OCI-LY1 (cell line): ENCODE measurements around the gene KREMEN1.

Source experiments
- EZH2 ChIP-seq: fragments of 200-600 bp; sonication (generic), shearing (Covaris generic); IDR thresholded peaks from 2 replicates; pipeline ENCODE4 v1.8.0; 2017; ENCODE audit warnings: borderline replicate concordance, mixed run types, mild to moderate bottlenecking, antibody characterized with exemption, low read length, moderate library complexity, mixed read lengths
- TF ChIP-seq, protein P1 (sequence below): fragments of 200-600 bp; sonication (generic), shearing (Covaris generic); IDR thresholded peaks from 2 replicates; pipeline ENCODE4 v1.5.1; 2017; ENCODE audit warnings: mild to moderate bottlenecking, antibody characterized with exemption, low read length, moderate library complexity, mixed read lengths

DNA sequence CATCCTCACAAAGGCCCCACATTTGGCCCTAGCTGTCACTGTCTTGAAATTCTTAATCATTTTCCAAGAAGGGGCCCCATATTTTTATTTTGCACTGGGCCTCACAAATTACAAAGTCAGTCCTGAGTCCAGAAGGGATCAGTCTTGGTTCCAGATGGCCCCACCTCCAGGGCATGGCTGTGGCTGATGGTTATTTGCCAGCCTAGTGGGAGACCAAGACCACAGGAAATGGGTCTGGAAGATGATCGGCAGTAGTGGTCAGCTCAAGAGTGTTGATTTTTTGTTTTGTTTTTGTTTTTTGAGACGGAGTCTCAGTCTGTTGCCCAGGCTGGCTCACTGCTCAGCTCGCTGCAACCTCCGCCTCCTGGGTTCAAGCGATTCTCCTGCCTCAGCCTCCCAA is 85.7 kb downstream of the KREMEN1 start:
- TF ChIP-seq, protein P1, sequence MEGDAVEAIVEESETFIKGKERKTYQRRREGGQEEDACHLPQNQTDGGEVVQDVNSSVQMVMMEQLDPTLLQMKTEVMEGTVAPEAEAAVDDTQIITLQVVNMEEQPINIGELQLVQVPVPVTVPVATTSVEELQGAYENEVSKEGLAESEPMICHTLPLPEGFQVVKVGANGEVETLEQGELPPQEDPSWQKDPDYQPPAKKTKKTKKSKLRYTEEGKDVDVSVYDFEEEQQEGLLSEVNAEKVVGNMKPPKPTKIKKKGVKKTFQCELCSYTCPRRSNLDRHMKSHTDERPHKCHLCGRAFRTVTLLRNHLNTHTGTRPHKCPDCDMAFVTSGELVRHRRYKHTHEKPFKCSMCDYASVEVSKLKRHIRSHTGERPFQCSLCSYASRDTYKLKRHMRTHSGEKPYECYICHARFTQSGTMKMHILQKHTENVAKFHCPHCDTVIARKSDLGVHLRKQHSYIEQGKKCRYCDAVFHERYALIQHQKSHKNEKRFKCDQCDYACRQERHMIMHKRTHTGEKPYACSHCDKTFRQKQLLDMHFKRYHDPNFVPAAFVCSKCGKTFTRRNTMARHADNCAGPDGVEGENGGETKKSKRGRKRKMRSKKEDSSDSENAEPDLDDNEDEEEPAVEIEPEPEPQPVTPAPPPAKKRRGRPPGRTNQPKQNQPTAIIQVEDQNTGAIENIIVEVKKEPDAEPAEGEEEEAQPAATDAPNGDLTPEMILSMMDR: no peak
- TF ChIP-seq EZH2: no peak
